Hepatocyte (in vitro differentiated cells): Measurements from ENCODE around the gene CDH12. TPM values are rescaled to one million over a fixed set of nuclear protein-coding genes. Genes with fewer than 3 reads are reported as not detected.

Source experiments
- DNase-seq: peaks from one replicate; pipeline ENCODE4 v3.0.0-alpha.2; 2016; ENCODE audit warnings: low spot score
- H2AFZ ChIP-seq: fragments of 200-600 bp; sonication (generic); 2 replicates; pipeline ENCODE4 v1.6.0; 2016; ENCODE audit warnings: antibody characterized with exemption, mild to moderate bottlenecking
- H3K27ac ChIP-seq: fragments of 200-600 bp; sonication (generic); 2 replicates; pipeline ENCODE4 v1.5.1; 2016; ENCODE audit warnings: mild to moderate bottlenecking
- H3K27me3 ChIP-seq: fragments of 200-600 bp; sonication (generic); 2 replicates; pipeline ENCODE4 v1.6.1; 2016
- H3K36me3 ChIP-seq: fragments of 200-600 bp; sonication (generic); replicated peaks from 2 replicates; pipeline ENCODE4 v1.5.1; 2016; ENCODE audit warnings: low read depth; ENCODE audit not compliant: insufficient read depth
- H3K4me1 ChIP-seq: fragments of 200-600 bp; sonication (generic); 2 replicates; pipeline ENCODE4 v1.5.1; 2016; ENCODE audit warnings: mild to moderate bottlenecking, moderate library complexity; ENCODE audit not compliant: insufficient read depth
- H3K4me2 ChIP-seq: fragments of 200-600 bp; sonication (generic); 2 replicates; pipeline ENCODE4 v1.6.0; 2016
- H3K4me3 ChIP-seq: fragments of 200-600 bp; sonication (generic); 2 replicates; pipeline ENCODE4 v1.5.1; 2016; ENCODE audit warnings: mild to moderate bottlenecking
- H3K79me2 ChIP-seq: fragments of 200-600 bp; sonication (generic); 2 replicates; pipeline ENCODE4 v1.6.0; 2017; ENCODE audit warnings: mild to moderate bottlenecking
- H3K9me2 ChIP-seq: fragments of 200-600 bp; sonication (generic); replicated peaks from 2 replicates; pipeline ENCODE4 v1.6.0; 2017; ENCODE audit warnings: mild to moderate bottlenecking; ENCODE audit not compliant: insufficient read depth
- H3K9me3 ChIP-seq: fragments of 200-600 bp; sonication (generic); 2 replicates; pipeline ENCODE4 v1.5.1; 2016; ENCODE audit warnings: low read depth, mild to moderate bottlenecking
- H4K20me1 ChIP-seq: fragments of 200-600 bp; sonication (generic); 2 replicates; pipeline ENCODE4 v1.6.0; 2016; ENCODE audit warnings: mild to moderate bottlenecking; ENCODE audit not compliant: insufficient read depth, poor library complexity, severe bottlenecking
- CTCF ChIP-seq: fragments of 200-600 bp; sonication (generic); IDR thresholded peaks from 2 replicates; pipeline ENCODE4 v1.5.1; 2016; ENCODE audit warnings: antibody characterized with exemption, mild to moderate bottlenecking; ENCODE audit not compliant: poor library complexity
- EZH2 ChIP-seq: fragments of 200-600 bp; sonication (generic); IDR thresholded peaks from 2 replicates; pipeline ENCODE4 v1.6.1; 2016; ENCODE audit warnings: antibody characterized with exemption, mild to moderate bottlenecking, borderline replicate concordance
- EZH2phosphoT487 ChIP-seq: fragments of 200-600 bp; sonication (generic); IDR thresholded peaks from one replicate; pipeline ENCODE4 v1.6.1; 2018; ENCODE audit warnings: antibody characterized with exemption, mild to moderate bottlenecking, low read depth, moderate library complexity; ENCODE audit not compliant: unreplicated experiment, severe bottlenecking
- WGBS: methylation state at CpG from one replicate; pipeline ENCODE4 v1.1.6; 2016; ENCODE audit warnings: low lambda C conversion rate; ENCODE audit errors: missing lambda C conversion rate; 5-methylcytosine and 5-hydroxymethylcytosine counted together
- polyA plus RNA-seq: library from polyadenylated mRNA; unstranded; fragments of >200 nt; fragmentation: Nextera tagmentation; extraction: Ambion mirVana; gene quantifications from 2 replicates; pipeline ENCODE4 v1.2.1, GENCODE V29; 2016
- total RNA-seq: library from RNA; depleted of rRNA; stranded (reverse); fragments of >200 nt; gene quantifications from 2 replicates; pipeline ENCODE4 v1.2.3, GENCODE V29; 2014

CDH12 gene
- total and polyA plus RNA-seq, 2 experiments from 2014 or later: 15.4 to 44.5 TPM

- Histone ChIP-seq H4K20me1 (no peaks in the 10 kb centered on the region), H2AFZ (no peak overlapping the region), H3K4me3 (no peak overlapping the region), H3K36me3 (no peaks in the 10 kb centered on the region), H3K27me3 (no peaks in the 10 kb centered on the region), H3K4me2 (no peak overlapping the region), H3K9me3 (no peaks in the 10 kb centered on the region), H3K27ac (no peak overlapping the region), H3K79me2 (no peaks in the 10 kb centered on the region), H3K4me1 (no peaks in the 10 kb centered on the region), H3K9me2 (no peaks in the 10 kb centered on the region)
- no peak for DNase-seq
- no peak for TF ChIP-seq CTCF
- TF ChIP-seq EZH2phosphoT487: no peak
- TF ChIP-seq EZH2: no peak
- WGBS: 67% methylated on average over 3 of the region's 3 CpGs
Observed at GRCh38 chr5:22354956-22355355, 498.2 kb downstream of the CDH12 start.

GRCh38 chr5:22352493-22352892 is 500.7 kb downstream of the CDH12 start:
- H3K4me1 ChIP-seq: no peaks in the 10 kb centered on the region
- no peaks in the 10 kb centered on the region for H3K36me3 ChIP-seq
- no peaks in the 10 kb centered on the region for H3K9me2 ChIP-seq
- no peaks in the 10 kb centered on the region for H3K27me3 ChIP-seq
- no peak for TF ChIP-seq EZH2
- TF ChIP-seq EZH2phosphoT487: no peak
- no peak for TF ChIP-seq CTCF
- H2AFZ ChIP-seq: no peak overlapping the region
- no peak overlapping the region for H3K27ac ChIP-seq
- no peaks in the 10 kb centered on the region for H4K20me1 ChIP-seq
- WGBS: 75% methylated on average over 4 of the region's 4 CpGs
- no peaks in the 10 kb centered on the region for H3K9me3 ChIP-seq
- H3K4me2 ChIP-seq: no peak overlapping the region
- H3K4me3 ChIP-seq: no peak overlapping the region
- DNase-seq: no peak
- H3K79me2 ChIP-seq: no peaks in the 10 kb centered on the region

GRCh38 chr5:22351178-22351577 is 502.0 kb downstream of the CDH12 start:
- no peaks in the 10 kb centered on the region for H3K27me3 ChIP-seq
- no peaks in the 10 kb centered on the region for H4K20me1 ChIP-seq
- H3K36me3 ChIP-seq: no peaks in the 10 kb centered on the region

More at GRCh38 chr5:22351178-22351577, 502.0 kb downstream of the CDH12 start:
- Histone ChIP-seq H3K27ac (no peak overlapping the region), H3K4me1 (no peaks in the 10 kb centered on the region), H2AFZ (no peak overlapping the region), H3K9me2 (no peaks in the 10 kb centered on the region), H3K4me2 (no peak overlapping the region), H3K79me2 (no peaks in the 10 kb centered on the region), H3K9me3 (no peaks in the 10 kb centered on the region), H3K4me3 (no peak overlapping the region)
- TF ChIP-seq EZH2 (no peak), CTCF (no peak), EZH2phosphoT487 (no peak)
- DNase-seq: no peak
- 68% methylated on average over 2 of the region's 2 CpGs for WGBS
